GM23338 (cell line): ENCODE data around the gene FTO. TPM values are rescaled to one million over a fixed set of nuclear protein-coding genes. Genes with fewer than 3 reads are reported as not detected.

ENCODE experiments used
- ATAC-seq: fragments of 200-7000 bp; cut with Tn5 transposase; 3 replicates; pipeline ENCODE4 v1.9.1; 2020
- DNase-seq: peaks from one replicate; pipeline ENCODE4 v3.0.0-alpha.2; 2015; ENCODE audit warnings: low spot score
- H2AFZ ChIP-seq: fragments of 200-600 bp; sonication (generic); 2 replicates; pipeline ENCODE4 v1.8.0; 2016; ENCODE audit warnings: antibody characterized with exemption, mild to moderate bottlenecking, moderate library complexity
- H3F3A ChIP-seq: fragments of 200-600 bp; sonication (generic); replicated peaks from 2 replicates; pipeline ENCODE4 v1.8.0; 2017; ENCODE audit warnings: antibody characterized with exemption, mixed run types, low read depth
- H3K27ac ChIP-seq: fragments of 200-600 bp; sonication (generic); 2 replicates; pipeline ENCODE4 v1.6.1; 2016; ENCODE audit warnings: low read depth
- H3K27me3 ChIP-seq: fragments of 200-600 bp; sonication (generic); 2 replicates; pipeline ENCODE4 v1.8.0; 2016; ENCODE audit warnings: mild to moderate bottlenecking, mixed run types, moderate library complexity; ENCODE audit not compliant: insufficient read depth
- H3K36me3 ChIP-seq: fragments of 200-600 bp; sonication (generic); 2 replicates; pipeline ENCODE4 v1.8.0; 2016; ENCODE audit warnings: mild to moderate bottlenecking; ENCODE audit not compliant: insufficient read depth
- H3K4me1 ChIP-seq: fragments of 200-600 bp; sonication (generic); 2 replicates; pipeline ENCODE4 v1.8.0; 2016; ENCODE audit warnings: mild to moderate bottlenecking, moderate library complexity; ENCODE audit not compliant: insufficient read depth
- H3K4me2 ChIP-seq: fragments of 200-600 bp; sonication (generic); 2 replicates; pipeline ENCODE4 v1.7.1; 2017; ENCODE audit warnings: mixed run types
- H3K4me3 ChIP-seq: fragments of 200-600 bp; sonication (generic); 2 replicates; pipeline ENCODE4 v1.6.1; 2016; ENCODE audit warnings: mixed run types
- H3K79me2 ChIP-seq: fragments of 200-600 bp; sonication (generic); replicated peaks from 2 replicates; pipeline ENCODE4 v1.8.0; 2017; ENCODE audit warnings: mild to moderate bottlenecking; ENCODE audit not compliant: insufficient read depth
- H3K9me2 ChIP-seq: fragments of 200-600 bp; sonication (generic); 2 replicates; pipeline ENCODE4 v1.8.0; 2017; ENCODE audit not compliant: insufficient read depth
- H4K20me1 ChIP-seq: fragments of 200-600 bp; sonication (generic); replicated peaks from 2 replicates; pipeline ENCODE4 v1.8.0; 2017; ENCODE audit warnings: mild to moderate bottlenecking; ENCODE audit not compliant: insufficient read depth
- H3K27ac Mint-ChIP-seq: 2 replicates; pipeline ENCODE4 v1.8.0; 2020; ENCODE audit warnings: inconsistent platforms, mild to moderate bottlenecking, moderate library complexity, mixed read lengths
- H3K27me3 Mint-ChIP-seq: 3 replicates; pipeline ENCODE4 v1.8.0; 2022; ENCODE audit warnings: low read depth, mild to moderate bottlenecking, moderate library complexity, mixed read lengths, inconsistent platforms; ENCODE audit not compliant: insufficient read depth, poor library complexity
- H3K36me3 Mint-ChIP-seq: 3 replicates; pipeline ENCODE4 v1.8.0; 2021; ENCODE audit warnings: low read depth, mild to moderate bottlenecking, inconsistent platforms, moderate library complexity, mixed read lengths
- H3K4me1 Mint-ChIP-seq: 3 replicates; pipeline ENCODE4 v1.8.0; 2020; ENCODE audit warnings: mild to moderate bottlenecking, inconsistent platforms, mixed read lengths
- H3K4me3 Mint-ChIP-seq: 3 replicates; pipeline ENCODE4 v1.8.0; 2021; ENCODE audit warnings: moderate library complexity, mild to moderate bottlenecking, inconsistent platforms, mixed read lengths
- H3K9me3 Mint-ChIP-seq: 3 replicates; pipeline ENCODE4 v1.8.0; 2020; ENCODE audit warnings: moderate library complexity, mild to moderate bottlenecking, inconsistent platforms, mixed read lengths
- EZH2 ChIP-seq: fragments of 200-600 bp; sonication (generic); IDR thresholded peaks from one replicate; pipeline ENCODE4 v1.8.0; 2017; ENCODE audit warnings: antibody characterized with exemption, mild to moderate bottlenecking, low read depth; ENCODE audit not compliant: unreplicated experiment
- EZH2phosphoT487 ChIP-seq: fragments of 200-600 bp; sonication (generic); IDR thresholded peaks from one replicate; pipeline ENCODE4 v1.8.1; 2018; ENCODE audit warnings: antibody characterized with exemption; ENCODE audit not compliant: unreplicated experiment
- JUNB ChIP-seq: IDR thresholded peaks from one replicate; pipeline ENCODE4 v1.6.1; 2016; ENCODE audit warnings: antibody characterized with exemption; ENCODE audit not compliant: unreplicated experiment
- NANOG ChIP-seq: IDR thresholded peaks from 2 replicates; pipeline ENCODE4 v1.6.1; 2016; ENCODE audit warnings: antibody characterized with exemption, borderline replicate concordance
- POLR2AphosphoS5 ChIP-seq: IDR thresholded peaks from 2 replicates; pipeline ENCODE4 v1.6.1; 2016; ENCODE audit warnings: antibody characterized with exemption, low read depth
- STAT1 ChIP-seq: IDR thresholded peaks from one replicate; pipeline ENCODE4 v1.6.1; 2016; ENCODE audit warnings: antibody characterized with exemption; ENCODE audit not compliant: unreplicated experiment
- ZNF114 ChIP-seq: fragments of 250-450 bp; sonication (Bioruptor Pico); IDR thresholded peaks from 2 replicates; pipeline ENCODE4 v1.5.0; 2020; ENCODE audit warnings: mild to moderate bottlenecking, moderate library complexity
- ZNF331 ChIP-seq: fragments of 250-450 bp; sonication (Bioruptor Pico); IDR thresholded peaks from 2 replicates; pipeline ENCODE4 v1.5.0; 2020; ENCODE audit warnings: low read depth, mild to moderate bottlenecking, moderate library complexity
- polyA plus RNA-seq: library from polyadenylated mRNA; unstranded; fragments of >200 nt; fragmentation: Nextera tagmentation; extraction: Ambion mirVana; gene quantifications from 2 replicates; pipeline ENCODE4 v1.2.1, GENCODE V29; 2016
- total RNA-seq: library from RNA; depleted of rRNA; stranded (reverse); fragments of >200 nt; shearing (Covaris generic); gene quantifications from 2 replicates; pipeline ENCODE4 v1.2.3, GENCODE V29; 2014
- TF ChIP-seq, protein P1 (sequence below): IDR thresholded peaks from 2 replicates; pipeline ENCODE4 v1.6.1; 2016; ENCODE audit warnings: antibody characterized with exemption
- TF ChIP-seq, protein P2 (sequence below): fragments of 250-450 bp; sonication (Bioruptor Pico); IDR thresholded peaks from 2 replicates; pipeline ENCODE4 v1.5.0; 2020; ENCODE audit warnings: mild to moderate bottlenecking, moderate library complexity
- TF ChIP-seq, protein P3 (sequence below), 2 experiments: fragments of 200-600 bp in 1 of 2; sonication (generic) in 1 of 2; conservative IDR thresholded peaks; 2 replicates each; pipeline versions ENCODE4 v1.5.1 to v1.6.1; 2016 to 2017; ENCODE audit warnings: antibody characterized with exemption in 2 of 2, low read depth in 2 of 2, mild to moderate bottlenecking in 2 of 2, moderate library complexity in 1 of 2

The FTO gene
- total and polyA plus RNA-seq, 2 experiments from 2014 or later: 17.7 to 69.6 TPM

DNA sequence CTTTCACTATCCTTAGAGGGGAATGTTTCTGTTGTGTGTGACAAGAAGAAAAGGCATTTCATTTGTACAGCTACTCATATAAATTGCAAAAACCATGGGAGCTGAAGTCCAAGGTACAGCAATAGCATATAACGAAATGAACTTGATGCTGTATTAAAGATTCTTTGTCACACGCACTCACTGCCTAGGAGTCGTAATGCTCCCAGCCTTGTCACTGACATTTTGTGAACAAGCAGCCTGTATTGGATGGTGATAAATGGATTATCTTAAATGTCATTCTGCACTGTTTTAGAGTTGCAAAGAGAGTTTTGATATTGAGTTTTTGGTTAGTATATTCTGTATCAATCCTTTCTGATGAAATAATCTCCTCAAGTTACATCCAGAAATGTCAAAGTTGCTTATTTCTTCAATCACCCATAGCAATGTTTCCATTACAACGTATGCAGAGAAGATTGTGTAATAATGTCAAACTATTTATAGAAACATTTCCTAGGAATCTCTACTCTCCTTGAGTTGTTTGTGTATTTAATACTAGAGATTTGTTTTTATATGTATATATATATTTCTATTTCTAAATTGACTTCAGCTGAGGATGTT lies 270.6 kb downstream of the FTO start:
- no peak for ATAC-seq
- no peaks in the 10 kb centered on the region for H3K4me1 Mint-ChIP-seq

DNA sequence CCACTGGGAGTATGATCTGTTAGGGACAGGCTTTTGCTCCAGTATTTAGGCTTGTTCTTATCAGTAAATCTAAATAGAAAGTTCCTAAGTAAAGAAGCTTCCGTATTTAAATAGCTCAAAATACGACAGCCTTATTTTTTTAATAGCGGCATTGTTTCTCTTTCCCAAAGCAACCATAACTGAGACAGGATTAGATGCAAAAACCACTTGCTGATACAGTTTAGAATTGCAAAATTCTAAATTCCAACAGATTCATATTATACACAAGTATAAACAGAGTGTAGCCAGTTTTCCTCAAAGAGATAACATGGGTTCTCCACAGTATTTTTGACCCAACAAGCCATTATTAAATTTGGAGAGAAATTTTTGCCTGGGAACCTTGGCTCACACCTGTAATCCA lies 276.7 kb downstream of the FTO start:
- Mint-ChIP-seq H3K4me3 (no peak overlapping the region), H3K27me3 (no peaks in the 10 kb centered on the region), H3K36me3 (no peaks in the 10 kb centered on the region), H3K9me3 (no peaks in the 10 kb centered on the region), H3K4me1 (peaks cover 12% of the 10 kb centered on the region; the same call in 2 of the 3 replicates), H3K27ac (no peak overlapping the region)
- H3K4me3 ChIP-seq: no peak overlapping the region
- H3K79me2 ChIP-seq: no peaks in the 10 kb centered on the region
- no peak for DNase-seq
- H3K4me1 ChIP-seq: no peaks in the 10 kb centered on the region
- no peak overlapping the region for H3K4me2 ChIP-seq
- H3K27ac ChIP-seq: no peak overlapping the region
- ATAC-seq: no peak
- H3K27me3 ChIP-seq: no peaks in the 10 kb centered on the region
- no peaks in the 10 kb centered on the region for H4K20me1 ChIP-seq
- H3K9me2 ChIP-seq: no peaks in the 10 kb centered on the region
- no peaks in the 10 kb centered on the region for H3K36me3 ChIP-seq
- H3F3A ChIP-seq: no peaks in the 10 kb centered on the region
- H2AFZ ChIP-seq: no peak overlapping the region
- TF ChIP-seq ZNF331 (CRISPR knock-in tag) (no peak), POLR2AphosphoS5 (no peak), NANOG (no peak)
- TF ChIP-seq, protein P1, sequence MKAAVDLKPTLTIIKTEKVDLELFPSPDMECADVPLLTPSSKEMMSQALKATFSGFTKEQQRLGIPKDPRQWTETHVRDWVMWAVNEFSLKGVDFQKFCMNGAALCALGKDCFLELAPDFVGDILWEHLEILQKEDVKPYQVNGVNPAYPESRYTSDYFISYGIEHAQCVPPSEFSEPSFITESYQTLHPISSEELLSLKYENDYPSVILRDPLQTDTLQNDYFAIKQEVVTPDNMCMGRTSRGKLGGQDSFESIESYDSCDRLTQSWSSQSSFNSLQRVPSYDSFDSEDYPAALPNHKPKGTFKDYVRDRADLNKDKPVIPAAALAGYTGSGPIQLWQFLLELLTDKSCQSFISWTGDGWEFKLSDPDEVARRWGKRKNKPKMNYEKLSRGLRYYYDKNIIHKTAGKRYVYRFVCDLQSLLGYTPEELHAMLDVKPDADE: no peak
- TF ChIP-seq, protein P2, sequence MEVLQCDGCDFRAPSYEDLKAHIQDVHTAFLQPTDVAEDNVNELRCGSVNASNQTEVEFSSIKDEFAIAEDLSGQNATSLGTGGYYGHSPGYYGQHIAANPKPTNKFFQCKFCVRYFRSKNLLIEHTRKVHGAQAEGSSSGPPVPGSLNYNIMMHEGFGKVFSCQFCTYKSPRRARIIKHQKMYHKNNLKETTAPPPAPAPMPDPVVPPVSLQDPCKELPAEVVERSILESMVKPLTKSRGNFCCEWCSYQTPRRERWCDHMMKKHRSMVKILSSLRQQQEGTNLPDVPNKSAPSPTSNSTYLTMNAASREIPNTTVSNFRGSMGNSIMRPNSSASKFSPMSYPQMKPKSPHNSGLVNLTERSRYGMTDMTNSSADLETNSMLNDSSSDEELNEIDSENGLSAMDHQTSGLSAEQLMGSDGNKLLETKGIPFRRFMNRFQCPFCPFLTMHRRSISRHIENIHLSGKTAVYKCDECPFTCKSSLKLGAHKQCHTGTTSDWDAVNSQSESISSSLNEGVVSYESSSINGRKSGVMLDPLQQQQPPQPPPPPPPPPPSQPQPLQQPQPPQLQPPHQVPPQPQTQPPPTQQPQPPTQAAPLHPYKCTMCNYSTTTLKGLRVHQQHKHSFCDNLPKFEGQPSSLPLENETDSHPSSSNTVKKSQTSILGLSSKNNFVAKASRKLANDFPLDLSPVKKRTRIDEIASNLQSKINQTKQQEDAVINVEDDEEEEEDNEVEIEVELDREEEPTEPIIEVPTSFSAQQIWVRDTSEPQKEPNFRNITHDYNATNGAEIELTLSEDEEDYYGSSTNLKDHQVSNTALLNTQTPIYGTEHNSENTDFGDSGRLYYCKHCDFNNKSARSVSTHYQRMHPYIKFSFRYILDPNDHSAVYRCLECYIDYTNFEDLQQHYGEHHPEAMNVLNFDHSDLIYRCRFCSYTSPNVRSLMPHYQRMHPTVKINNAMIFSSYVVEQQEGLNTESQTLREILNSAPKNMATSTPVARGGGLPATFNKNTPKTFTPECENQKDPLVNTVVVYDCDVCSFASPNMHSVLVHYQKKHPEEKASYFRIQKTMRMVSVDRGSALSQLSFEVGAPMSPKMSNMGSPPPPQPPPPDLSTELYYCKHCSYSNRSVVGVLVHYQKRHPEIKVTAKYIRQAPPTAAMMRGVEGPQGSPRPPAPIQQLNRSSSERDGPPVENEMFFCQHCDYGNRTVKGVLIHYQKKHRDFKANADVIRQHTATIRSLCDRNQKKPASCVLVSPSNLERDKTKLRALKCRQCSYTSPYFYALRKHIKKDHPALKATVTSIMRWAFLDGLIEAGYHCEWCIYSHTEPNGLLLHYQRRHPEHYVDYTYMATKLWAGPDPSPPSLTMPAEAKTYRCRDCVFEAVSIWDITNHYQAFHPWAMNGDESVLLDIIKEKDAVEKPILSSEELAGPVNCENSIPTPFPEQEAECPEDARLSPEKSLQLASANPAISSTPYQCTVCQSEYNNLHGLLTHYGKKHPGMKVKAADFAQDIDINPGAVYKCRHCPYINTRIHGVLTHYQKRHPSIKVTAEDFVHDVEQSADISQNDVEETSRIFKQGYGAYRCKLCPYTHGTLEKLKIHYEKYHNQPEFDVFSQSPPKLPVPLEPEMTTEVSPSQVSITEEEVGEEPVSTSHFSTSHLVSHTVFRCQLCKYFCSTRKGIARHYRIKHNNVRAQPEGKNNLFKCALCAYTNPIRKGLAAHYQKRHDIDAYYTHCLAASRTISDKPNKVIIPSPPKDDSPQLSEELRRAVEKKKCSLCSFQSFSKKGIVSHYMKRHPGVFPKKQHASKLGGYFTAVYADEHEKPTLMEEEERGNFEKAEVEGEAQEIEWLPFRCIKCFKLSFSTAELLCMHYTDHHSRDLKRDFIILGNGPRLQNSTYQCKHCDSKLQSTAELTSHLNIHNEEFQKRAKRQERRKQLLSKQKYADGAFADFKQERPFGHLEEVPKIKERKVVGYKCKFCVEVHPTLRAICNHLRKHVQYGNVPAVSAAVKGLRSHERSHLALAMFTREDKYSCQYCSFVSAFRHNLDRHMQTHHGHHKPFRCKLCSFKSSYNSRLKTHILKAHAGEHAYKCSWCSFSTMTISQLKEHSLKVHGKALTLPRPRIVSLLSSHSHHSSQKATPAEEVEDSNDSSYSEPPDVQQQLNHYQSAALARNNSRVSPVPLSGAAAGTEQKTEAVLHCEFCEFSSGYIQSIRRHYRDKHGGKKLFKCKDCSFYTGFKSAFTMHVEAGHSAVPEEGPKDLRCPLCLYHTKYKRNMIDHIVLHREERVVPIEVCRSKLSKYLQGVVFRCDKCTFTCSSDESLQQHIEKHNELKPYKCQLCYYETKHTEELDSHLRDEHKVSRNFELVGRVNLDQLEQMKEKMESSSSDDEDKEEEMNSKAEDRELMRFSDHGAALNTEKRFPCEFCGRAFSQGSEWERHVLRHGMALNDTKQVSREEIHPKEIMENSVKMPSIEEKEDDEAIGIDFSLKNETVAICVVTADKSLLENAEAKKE: no peak

More for the DNA sequence above, 270.6 kb downstream of the FTO start:
- Mint-ChIP-seq H3K4me3 (no peak overlapping the region), H3K36me3 (no peaks in the 10 kb centered on the region), H3K27ac (no peak overlapping the region), H3K27me3 (no peaks in the 10 kb centered on the region), H3K9me3 (no peaks in the 10 kb centered on the region)
- H3K27me3 ChIP-seq: no peaks in the 10 kb centered on the region
- DNase-seq: no peak
- H3K4me1 ChIP-seq: no peaks in the 10 kb centered on the region
- TF ChIP-seq JUNB: no peak
- TF ChIP-seq EZH2phosphoT487: no peak
- no peak for TF ChIP-seq STAT1
- no peak for TF ChIP-seq NANOG
- TF ChIP-seq ZNF331 (CRISPR knock-in tag): no peak
- TF ChIP-seq, protein P1: no peak
- TF ChIP-seq ZNF114 (CRISPR knock-in tag): no peak
- no peak for TF ChIP-seq POLR2AphosphoS5
- TF ChIP-seq, protein P3, sequence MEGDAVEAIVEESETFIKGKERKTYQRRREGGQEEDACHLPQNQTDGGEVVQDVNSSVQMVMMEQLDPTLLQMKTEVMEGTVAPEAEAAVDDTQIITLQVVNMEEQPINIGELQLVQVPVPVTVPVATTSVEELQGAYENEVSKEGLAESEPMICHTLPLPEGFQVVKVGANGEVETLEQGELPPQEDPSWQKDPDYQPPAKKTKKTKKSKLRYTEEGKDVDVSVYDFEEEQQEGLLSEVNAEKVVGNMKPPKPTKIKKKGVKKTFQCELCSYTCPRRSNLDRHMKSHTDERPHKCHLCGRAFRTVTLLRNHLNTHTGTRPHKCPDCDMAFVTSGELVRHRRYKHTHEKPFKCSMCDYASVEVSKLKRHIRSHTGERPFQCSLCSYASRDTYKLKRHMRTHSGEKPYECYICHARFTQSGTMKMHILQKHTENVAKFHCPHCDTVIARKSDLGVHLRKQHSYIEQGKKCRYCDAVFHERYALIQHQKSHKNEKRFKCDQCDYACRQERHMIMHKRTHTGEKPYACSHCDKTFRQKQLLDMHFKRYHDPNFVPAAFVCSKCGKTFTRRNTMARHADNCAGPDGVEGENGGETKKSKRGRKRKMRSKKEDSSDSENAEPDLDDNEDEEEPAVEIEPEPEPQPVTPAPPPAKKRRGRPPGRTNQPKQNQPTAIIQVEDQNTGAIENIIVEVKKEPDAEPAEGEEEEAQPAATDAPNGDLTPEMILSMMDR (conservative IDR thresholded peaks at IDR 0.05; ENCODE audit: low read depth in 2 of 2): no peak
- no peak for TF ChIP-seq EZH2
- H3F3A ChIP-seq: no peaks in the 10 kb centered on the region
- H3K9me2 ChIP-seq: no peaks in the 10 kb centered on the region
- no peaks in the 10 kb centered on the region for H4K20me1 ChIP-seq
- no peaks in the 10 kb centered on the region for H3K36me3 ChIP-seq
- no peak overlapping the region for H2AFZ ChIP-seq
- no peak overlapping the region for H3K4me2 ChIP-seq
- H3K27ac ChIP-seq: no peak overlapping the region
- no peaks in the 10 kb centered on the region for H3K79me2 ChIP-seq
- no peak overlapping the region for H3K4me3 ChIP-seq
